NCI-H1436 treated with DMSO at 0.1 percent for 48 hours (cell line): Measurements from ENCODE around the gene KANK4.

ENCODE experiments used
- DNase-seq: peaks from one replicate; lab custom pipeline; 2025; lab: John Stamatoyannopoulos, UW

KANK4 gene

GRCh38 chr1:62304975-62305374 lies 14.3 kb downstream of the KANK4 start:
- no peak for DNase-seq

- no peak for DNase-seq
Measured at GRCh38 chr1:62304515-62304914, 14.7 kb downstream of the KANK4 start.

- DNase-seq, result no peak
Measured at GRCh38 chr1:62301726-62302390, 17.4 kb downstream of the KANK4 start.

GRCh38 chr1:62299426-62300200 lies 19.6 kb downstream of the KANK4 start:
- DNase-seq, result no peak

GRCh38 chr1:62295921-62296491 lies 23.2 kb downstream of the KANK4 start:
- no peak for DNase-seq

GRCh38 chr1:62294261-62294660 lies 25.0 kb downstream of the KANK4 start:
- DNase-seq, result no peak

- no peak for DNase-seq
Measured at GRCh38 chr1:62288662-62289061, 30.6 kb downstream of the KANK4 start.

- DNase-seq, result no peak
Measured at GRCh38 chr1:62288224-62288623, 31.0 kb downstream of the KANK4 start.

- DNase-seq, result no peak
Measured at GRCh38 chr1:62286786-62287224, 32.4 kb downstream of the KANK4 start.

GRCh38 chr1:62285984-62286785 lies 33.0 kb downstream of the KANK4 start:
- DNase-seq, result no peak

- no peak for DNase-seq
Measured at GRCh38 chr1:62285440-62285839, 33.8 kb downstream of the KANK4 start.

GRCh38 chr1:62283986-62284385 lies 35.2 kb downstream of the KANK4 start:
- DNase-seq, result no peak

GRCh38 chr1:62282909-62283755 lies 36.1 kb downstream of the KANK4 start:
- no peak for DNase-seq

GRCh38 chr1:62281922-62282555 lies 37.2 kb downstream of the KANK4 start:
- DNase-seq, result no peak

- DNase-seq, result no peak
Measured at GRCh38 chr1:62280960-62281465, 38.2 kb downstream of the KANK4 start.

GRCh38 chr1:62280150-62280549 lies 39.1 kb downstream of the KANK4 start:
- no peak for DNase-seq

- no peak for DNase-seq
Measured at GRCh38 chr1:62276791-62277190, 42.4 kb downstream of the KANK4 start.

- no peak for DNase-seq
Measured at GRCh38 chr1:62274496-62275485, 44.4 kb downstream of the KANK4 start.

GRCh38 chr1:62273953-62274352 lies 45.3 kb downstream of the KANK4 start:
- no peak for DNase-seq
